ENCODE data around the gene CHMP1B.

The CHMP1B gene

GRCh38 chr18:11851146-11851805 lies at the start of gene CHMP1B:
CHMP1B (plus strand) TSS chr18:11851413; CDS start chr18:11851512, 99 bp downstream.
- peak; percentile 96 for DNase-seq

DNA sequence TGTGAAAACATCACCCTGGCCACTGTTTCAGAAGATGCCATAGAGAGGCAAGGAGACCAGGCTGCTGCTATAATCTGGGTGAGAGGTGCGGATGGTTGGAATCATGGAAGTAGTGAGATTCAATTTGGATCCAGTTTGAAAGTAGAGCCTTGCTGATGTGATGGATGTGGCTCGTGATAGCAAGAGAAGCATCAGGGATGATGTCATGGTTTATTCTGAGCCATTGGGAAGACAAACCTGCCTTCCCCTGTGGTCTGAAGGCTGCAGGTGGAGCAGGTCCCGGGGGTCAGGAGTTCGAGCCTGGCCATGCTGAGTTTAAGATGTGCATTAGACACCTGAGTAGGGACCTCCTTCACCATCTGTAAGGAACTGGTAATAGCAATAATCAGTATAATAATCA lies 49.6 kb upstream of the CHMP1B start:
- no peak for DNase-seq

GRCh38 chr18:11802158-11802557 lies 49.1 kb upstream of the CHMP1B start:
- DNase-seq = no peak

GRCh38 chr18:11802586-11802985 lies 48.6 kb upstream of the CHMP1B start:
- DNase-seq = no peak

DNA sequence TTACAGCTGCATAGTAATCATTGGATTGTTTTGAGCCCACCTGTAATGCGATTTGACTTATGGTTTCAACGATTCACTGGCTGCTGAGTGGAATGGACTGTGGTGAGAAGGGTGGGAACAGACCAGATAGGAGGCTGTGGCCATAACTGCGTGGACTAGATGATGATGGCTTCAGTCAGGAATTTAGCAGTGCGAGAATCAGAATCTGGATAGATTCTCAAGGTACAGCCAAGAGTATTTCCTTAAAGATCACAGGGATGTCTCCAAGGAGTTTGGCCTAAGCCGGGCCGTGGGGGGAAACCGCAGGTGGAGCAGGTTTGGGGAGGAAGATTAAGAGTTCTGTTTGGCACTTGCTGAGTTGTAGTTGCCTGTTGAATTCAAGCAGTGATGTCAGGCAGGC lies 44.0 kb upstream of the CHMP1B start:
- DNase-seq = no peak

DNA sequence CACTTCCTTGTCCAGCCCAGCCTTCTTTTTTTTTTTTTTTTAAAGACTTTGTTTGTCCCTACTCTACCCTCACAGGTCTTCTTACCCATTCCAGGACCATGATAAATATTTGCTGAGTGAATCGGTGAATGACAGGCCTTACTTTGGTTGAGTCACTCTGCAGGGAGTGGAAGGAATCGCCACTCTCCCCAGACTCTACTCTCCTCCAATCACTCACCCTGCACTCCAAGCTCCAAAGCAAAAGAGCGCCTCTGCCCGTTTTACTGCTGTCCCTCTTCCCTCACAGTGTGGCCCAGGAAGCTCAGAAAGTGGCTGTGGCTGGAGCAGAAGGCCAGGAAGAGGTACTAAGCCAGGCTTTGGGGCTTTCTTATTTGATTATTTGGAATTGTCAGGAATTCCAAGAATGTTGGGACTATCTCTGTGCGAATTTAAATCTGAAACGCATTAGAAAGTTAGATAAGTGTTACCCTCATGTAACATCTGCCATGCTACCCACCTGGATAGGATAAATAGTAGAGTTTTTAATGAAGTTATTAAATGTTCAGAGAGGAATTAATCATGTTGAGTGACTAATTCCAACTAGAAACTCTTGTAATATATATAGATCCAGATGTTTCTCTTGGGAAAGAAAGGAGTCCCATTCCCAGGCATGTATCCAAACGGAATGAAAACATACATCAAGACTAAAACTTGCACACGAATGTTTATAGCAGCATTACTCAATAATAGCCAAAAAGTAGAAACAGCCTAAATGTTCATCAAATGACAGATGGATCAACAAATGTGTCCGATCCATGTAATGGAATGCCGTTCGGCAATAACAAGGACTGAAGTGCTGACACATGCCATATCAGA lies 43.0 kb upstream of the CHMP1B start:
- DNase-seq = no peak

DNA sequence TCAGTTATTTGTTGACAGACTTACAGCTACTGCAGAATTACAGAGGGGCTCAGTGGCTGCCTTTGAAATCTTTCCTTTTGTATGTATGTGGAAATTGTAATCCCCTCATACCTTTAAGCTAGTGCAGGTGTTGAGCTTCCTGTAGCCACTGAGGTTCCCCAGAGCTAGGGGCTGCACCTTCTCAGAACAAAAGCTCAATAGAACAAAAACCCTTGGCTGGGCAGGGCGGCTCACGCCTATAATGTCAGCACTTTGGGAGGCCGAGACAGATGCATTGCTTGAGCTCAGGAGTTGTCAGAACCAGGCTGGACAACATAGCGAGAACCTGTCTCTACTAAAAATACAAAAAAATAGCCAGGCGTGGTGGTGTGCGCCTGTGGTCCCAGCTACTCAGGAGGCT lies 41.3 kb upstream of the CHMP1B start:
- DNase-seq = no peak

DNA sequence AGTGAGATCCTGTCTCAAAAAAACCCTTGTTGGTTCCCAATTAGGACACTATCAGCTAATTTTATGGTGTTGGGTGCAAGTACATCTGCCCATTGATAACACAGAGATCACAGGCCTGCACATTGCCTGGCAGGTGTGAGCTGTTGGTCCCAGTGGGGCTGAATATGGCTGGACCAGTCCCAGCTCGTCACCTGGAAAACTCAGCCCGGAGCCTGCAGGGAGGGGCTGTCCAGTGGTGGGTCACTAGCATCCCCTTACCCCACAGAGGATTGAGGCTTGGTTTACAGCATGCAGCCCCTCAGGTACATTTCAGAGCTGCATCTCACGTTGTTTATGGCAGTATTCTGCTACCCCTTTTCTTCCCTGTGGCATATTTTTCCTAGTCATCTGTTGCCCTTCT lies 40.8 kb upstream of the CHMP1B start:
- DNase-seq = no peak

DNA sequence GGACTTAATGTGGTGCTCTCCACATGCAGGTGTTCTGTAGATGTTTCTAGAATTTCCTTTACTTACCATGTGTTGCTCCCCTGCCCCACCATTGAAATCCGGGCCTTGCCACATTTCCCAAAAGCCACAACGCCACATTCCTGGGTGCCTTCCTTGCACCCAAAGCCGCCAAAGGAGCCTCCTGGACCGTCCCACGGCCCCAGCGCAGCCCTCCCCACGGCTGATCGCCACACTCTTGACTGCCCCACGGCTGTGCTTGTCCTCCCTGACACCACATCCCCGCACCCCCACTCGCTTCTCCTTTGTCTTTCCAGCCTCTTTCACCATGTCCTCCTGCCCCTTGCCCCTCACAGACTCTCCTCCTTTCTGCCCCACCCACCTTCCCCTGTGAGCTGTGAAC lies 40.2 kb upstream of the CHMP1B start:
- no peak for DNase-seq

DNA sequence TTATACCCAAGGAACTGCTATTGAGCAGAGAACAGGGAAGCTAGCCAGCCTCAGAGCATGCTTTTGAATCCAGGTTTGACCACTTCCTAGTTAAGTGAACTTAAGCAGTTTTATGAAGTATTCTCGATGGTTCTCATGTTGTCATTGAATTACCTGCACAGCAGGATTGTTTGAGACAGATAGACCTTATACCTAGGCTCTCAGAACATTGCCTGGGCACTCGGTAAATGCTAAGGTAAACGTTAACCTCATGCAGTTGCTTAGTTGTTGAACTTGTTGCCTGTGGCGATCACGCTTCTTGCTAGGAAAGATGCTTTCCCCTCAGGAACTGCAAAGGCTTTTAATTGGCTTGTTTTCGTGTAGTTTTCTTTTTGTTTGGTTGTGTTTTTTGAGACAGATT lies 34.0 kb upstream of the CHMP1B start:
- DNase-seq = no peak

DNA sequence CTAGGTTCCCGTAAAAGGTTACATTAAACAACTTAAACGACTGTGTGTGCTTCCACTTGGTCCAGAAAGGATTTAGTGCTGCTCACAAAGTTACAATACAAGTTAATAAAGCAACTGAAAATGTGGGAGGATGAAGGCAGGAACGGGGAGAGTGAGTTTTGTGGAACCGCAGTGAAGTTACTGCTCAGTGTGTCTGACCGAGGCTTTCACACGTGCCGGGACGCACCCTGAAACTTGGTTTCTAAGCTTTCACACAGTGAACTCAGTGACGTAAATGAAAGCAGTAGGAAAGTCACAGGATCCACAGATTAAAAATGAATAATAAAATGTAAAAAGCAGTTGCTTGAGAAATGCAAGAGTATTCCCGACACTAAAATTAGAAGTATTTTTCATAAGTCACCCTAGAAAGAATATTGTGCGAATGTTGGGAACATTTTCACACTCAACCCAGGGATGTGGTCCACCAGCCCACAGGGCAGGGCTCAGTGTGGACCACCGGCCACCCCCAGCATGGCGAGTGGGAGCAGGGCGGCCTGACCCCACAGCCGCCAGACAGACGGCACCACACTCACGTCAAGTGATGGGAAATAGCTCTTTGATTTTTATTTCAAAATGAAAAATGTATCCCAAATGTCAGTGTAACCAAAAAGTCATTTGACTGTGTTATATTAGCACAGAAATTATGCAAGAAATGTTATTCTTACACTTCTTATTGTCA lies 32.6 kb upstream of the CHMP1B start:
- DNase-seq = no peak

DNA sequence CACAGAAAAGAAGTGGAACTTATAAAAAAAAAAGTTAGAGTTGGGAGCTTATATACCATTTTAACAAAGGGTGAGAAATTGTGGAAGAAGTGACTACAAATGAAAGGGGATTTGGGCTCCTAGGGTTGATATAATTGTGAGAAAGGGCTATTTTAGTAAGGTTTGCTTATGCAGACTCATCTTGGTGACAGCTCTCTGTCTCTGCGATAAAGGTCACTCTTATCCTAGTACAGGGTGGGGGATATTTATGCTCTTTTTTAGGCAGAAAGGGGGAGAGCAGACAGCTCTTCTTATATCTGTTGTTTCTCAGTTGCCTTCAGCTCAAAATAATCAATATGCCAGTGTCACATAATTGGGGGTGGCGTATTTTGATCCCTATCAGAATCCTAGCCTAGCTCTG lies 31.3 kb upstream of the CHMP1B start:
- DNase-seq = no peak

DNA sequence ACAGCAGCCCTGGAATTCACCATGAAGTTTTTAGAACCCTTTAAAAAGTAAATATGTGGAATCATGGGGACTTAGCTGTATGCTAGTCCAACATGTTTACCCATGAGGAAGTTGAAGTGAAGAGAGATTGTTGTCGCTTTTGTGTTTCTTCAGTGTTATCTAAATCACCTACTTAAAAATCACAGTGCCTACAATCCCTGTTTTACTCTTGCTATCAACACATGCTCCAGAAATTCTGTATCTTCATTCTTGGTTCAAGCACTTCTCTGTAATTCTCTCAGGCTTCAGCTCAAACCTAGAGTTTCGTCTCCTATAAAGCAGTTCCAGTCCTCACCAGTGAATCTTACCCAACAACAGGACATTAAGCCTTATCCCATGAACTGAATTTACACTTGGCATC lies 30.5 kb upstream of the CHMP1B start:
- DNase-seq = no peak

GRCh38 chr18:11821208-11821607 lies 30.0 kb upstream of the CHMP1B start:
- no peak for DNase-seq

DNA sequence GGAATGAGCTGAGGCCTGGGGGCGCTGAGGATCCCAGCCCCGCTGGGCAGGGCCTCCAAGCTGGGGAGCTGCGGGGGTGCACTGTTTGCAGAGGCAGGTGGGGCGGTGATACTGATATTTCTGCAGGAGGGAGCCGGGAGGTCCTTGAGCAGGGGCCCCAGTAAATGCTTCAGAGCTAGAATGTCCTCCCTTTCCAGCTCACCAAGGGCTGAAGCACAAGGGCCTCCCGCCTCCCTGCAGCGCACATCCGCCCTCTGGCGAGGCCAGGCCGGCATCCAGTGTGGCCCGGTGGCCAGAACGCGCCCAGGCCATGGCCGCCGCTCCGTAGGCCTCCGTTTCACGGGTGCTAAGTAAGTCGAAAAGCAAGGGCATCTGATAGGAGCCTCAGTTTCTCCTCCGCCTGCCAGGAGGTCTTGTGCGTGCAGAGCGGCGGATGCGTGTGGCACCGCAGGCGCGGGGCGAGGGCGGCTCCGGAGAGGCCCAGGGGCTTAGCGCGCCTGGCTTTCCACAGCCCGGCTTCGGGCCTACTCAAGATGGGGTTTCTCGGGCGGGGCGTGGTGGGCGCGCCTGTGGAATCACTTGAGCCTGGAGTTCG lies 29.5 kb upstream of the CHMP1B start:
- DNase-seq = no peak

- no peak for DNase-seq
Observed at GRCh38 chr18:11823545-11823944, 27.7 kb upstream of the CHMP1B start.

DNA sequence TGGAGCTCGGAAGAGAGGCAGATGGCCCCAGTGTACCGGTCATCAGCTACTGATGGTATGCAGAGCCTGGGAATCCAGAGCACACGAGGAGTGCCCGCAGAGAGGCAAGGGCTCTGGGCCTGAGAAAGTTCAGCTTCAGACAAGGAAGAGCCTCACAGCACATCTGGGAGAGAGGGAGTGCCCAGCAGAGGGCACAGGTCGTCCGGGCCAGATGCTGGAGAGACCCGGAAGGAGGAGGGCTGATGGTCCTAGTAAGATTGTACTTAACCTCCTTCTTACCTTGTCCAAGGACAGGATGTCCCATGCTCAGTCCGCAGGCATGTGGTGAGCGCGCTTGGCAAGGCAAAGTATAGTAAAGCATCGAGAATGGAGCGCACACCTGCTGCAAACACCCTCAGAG lies 24.4 kb upstream of the CHMP1B start:
- no peak for DNase-seq

DNA sequence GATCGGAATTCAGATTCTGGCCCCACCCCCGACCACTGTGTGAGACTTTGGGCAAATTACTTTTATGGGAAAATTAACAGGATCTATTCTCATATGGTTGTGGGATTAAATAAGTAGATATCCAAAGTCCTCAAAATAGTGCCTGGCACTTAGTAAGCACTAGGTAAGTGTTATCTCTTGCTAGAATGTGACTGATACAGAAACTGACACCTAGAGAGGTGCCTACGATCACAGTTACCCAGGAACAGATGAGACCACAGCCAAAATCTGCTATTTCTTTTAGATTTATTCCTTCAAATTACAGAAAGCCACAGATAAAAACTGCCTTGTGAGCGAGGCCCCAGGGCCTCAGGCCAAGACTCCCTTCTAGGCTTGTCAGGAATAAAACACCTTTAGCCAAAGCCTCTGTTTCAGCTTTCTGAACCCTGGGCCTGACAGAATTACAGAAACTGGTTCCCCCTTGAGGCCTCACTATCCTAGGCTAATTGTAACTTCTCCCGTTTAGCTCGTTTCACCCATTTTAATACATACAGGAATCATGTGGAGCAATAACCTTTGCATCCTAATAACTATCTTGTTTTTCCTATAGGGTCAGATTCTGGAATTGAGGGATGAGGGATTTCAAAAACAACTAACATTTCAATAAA lies 22.3 kb upstream of the CHMP1B start:
- no peak for DNase-seq

- no peak for DNase-seq
Observed at GRCh38 chr18:11830585-11830984, 20.6 kb upstream of the CHMP1B start.

GRCh38 chr18:11831921-11832320 lies 19.3 kb upstream of the CHMP1B start:
- DNase-seq = no peak

DNA sequence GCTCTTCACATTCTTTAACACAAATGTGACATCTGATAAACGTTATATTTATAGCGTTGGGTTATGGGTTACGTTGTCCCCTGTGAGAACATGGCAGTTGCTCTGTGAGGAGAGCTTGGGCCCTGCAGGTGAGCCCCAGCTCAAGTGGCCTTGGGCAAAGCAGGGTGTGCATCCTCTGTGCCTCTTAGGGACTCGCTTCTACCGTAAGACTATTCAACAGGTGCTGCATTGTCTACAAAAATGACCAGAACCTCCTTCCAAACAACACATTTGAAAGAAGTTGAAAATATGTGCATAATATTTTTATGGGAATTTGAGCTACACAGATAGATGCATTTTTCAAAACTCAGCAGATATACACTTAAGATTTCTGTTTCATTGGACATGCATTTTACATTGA lies 16.4 kb upstream of the CHMP1B start:
- no peak for DNase-seq

- no peak for DNase-seq
Observed at GRCh38 chr18:11839556-11839955, 11.7 kb upstream of the CHMP1B start.

DNA sequence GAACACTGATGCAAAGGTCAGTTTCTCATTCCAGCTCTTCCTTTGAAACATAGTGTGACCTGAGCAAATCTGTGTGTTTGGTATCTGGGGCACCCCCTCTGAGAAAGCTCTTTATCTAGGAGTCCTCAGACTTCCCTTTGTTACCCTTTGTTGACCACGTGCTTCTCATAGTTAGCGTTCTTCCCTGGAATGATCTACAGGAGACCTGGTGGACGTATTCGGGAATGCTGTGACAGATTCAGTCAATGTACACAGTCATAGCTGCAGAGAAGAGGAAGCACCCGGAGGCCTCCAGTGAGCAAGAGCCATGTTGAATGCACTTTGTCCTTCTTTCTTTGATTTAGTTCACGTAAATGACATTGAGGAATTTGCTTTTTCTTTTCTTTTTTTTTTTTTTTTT lies 10.7 kb upstream of the CHMP1B start:
- no peak for DNase-seq

All from stimulated activated naive CD4-positive, alpha-beta T cell treated with Interleukin-2 at 50 U/mL for 16 hours (primary cell).